Activated T-cell treated with anti-CD3 and anti-CD28 coated beads, Interleukin-2, amount 50 U/mL, for 1 hour (primary cell): ENCODE data around the gene UST.
"Not testable (repeated sequence)": the region's sequence is repeated elsewhere in the genome, so short reads cannot be mapped to it uniquely, and the experiment has no call there.

Experiments used
- DNase-seq: peaks from one replicate; pipeline ENCODE4 v3.0.0-alpha.2; 2020

The UST gene

GRCh38 chr6:148956163-148956562 is 209.3 kb downstream of the UST start:
- DNase-seq: not testable (repeated sequence)

GRCh38 chr6:148957752-148958151 is 210.9 kb downstream of the UST start:
- DNase-seq: no peak

GRCh38 chr6:148959008-148959407 is 212.2 kb downstream of the UST start:
- no peak for DNase-seq

GRCh38 chr6:148959501-148959900 is 212.7 kb downstream of the UST start:
- no peak for DNase-seq

- no peak for DNase-seq
These were observed 216.2 kb downstream of the UST start for GRCh38 chr6:148962854-148963515.

- DNase-seq: no peak
These were observed 216.9 kb downstream of the UST start for GRCh38 chr6:148963738-148964137.

- no peak for DNase-seq
These were observed 217.6 kb downstream of the UST start for GRCh38 chr6:148964467-148964866.

- no peak for DNase-seq
These were observed 218.5 kb downstream of the UST start for GRCh38 chr6:148965287-148965686.

GRCh38 chr6:148967011-148967520 is 220.2 kb downstream of the UST start:
- DNase-seq: no peak

- DNase-seq: no peak
These were observed 220.7 kb downstream of the UST start for GRCh38 chr6:148967541-148967956.

GRCh38 chr6:148968771-148969602 is 222.2 kb downstream of the UST start:
- no peak for DNase-seq

- DNase-seq: no peak
These were observed 222.8 kb downstream of the UST start for GRCh38 chr6:148969603-148970061.

GRCh38 chr6:148971031-148971927 is 224.4 kb downstream of the UST start:
- DNase-seq: no peak

- peak; percentile 40 for DNase-seq
These were observed 225.7 kb downstream of the UST start for GRCh38 chr6:148972481-148972880.

GRCh38 chr6:148973538-148974208 is 226.8 kb downstream of the UST start:
- DNase-seq: no peak

GRCh38 chr6:148974351-148974750 is 227.5 kb downstream of the UST start:
- DNase-seq: no peak

- not testable (repeated sequence) for DNase-seq
These were observed 231.5 kb downstream of the UST start for GRCh38 chr6:148978298-148978697.

- DNase-seq: no peak
These were observed 232.4 kb downstream of the UST start for GRCh38 chr6:148979014-148979901.

GRCh38 chr6:148980234-148980633 is 233.4 kb downstream of the UST start:
- no peak for DNase-seq

GRCh38 chr6:148981515-148981914 is 234.7 kb downstream of the UST start:
- no peak for DNase-seq

- DNase-seq: no peak
These were observed 236.4 kb downstream of the UST start for GRCh38 chr6:148983101-148983761.
